HepG2 (cell line): ENCODE results near the gene RINL. TPM values are rescaled to one million over a fixed set of nuclear protein-coding genes. Genes with fewer than 3 reads are reported as not detected.

Experiments used
- AGO2 ChIP-seq: fragments of 200-400 bp; formaldehyde crosslinking; optimal IDR thresholded peaks from 2 replicates; pipeline ENCODE3; 2017; ENCODE audit warnings: mild to moderate bottlenecking, low read depth, low read length, moderate library complexity
- CHD2 ChIP-seq: IDR thresholded peaks from 2 replicates; pipeline ENCODE4 v1.6.1; 2011; ENCODE audit warnings: low read depth, low read length, improper control_type of control experiment
- IKZF4 ChIP-seq: sonication (generic); formaldehyde crosslinking; IDR thresholded peaks from 2 replicates; pipeline ENCODE4 v1.5.1; 2020; ENCODE audit warnings: borderline replicate concordance, mild to moderate bottlenecking, low read depth, missing genetic modification reagents; ENCODE audit errors: not compliant biosample characterization
- SCMH1 ChIP-seq: sonication (generic); formaldehyde crosslinking; IDR thresholded peaks from 2 replicates; pipeline ENCODE4 v1.9.0; 2021; ENCODE audit warnings: missing genetic modification reagents, mild to moderate bottlenecking, borderline replicate concordance
- SMAD1 ChIP-seq: sonication (generic); formaldehyde crosslinking; IDR thresholded peaks from 2 replicates; pipeline ENCODE4 v1.4.0; 2020; ENCODE audit warnings: missing genetic modification reagents, low read depth, mild to moderate bottlenecking, borderline replicate concordance
- ZKSCAN5 ChIP-seq: sonication (generic); formaldehyde crosslinking; IDR thresholded peaks from 2 replicates; pipeline ENCODE4 v1.5.1; 2020; ENCODE audit warnings: mild to moderate bottlenecking, missing genetic modification reagents
- ZNF12 ChIP-seq: sonication (generic); formaldehyde crosslinking; IDR thresholded peaks from 2 replicates; pipeline ENCODE4 v1.5.0; 2020; ENCODE audit warnings: missing genetic modification reagents
- ZNF24 ChIP-seq: fragments of 450-650 bp; IDR thresholded peaks from 2 replicates; pipeline ENCODE4 v1.6.1; 2017; ENCODE audit warnings: antibody characterized with exemption, mild to moderate bottlenecking
- ZNF260 ChIP-seq: sonication (generic); formaldehyde crosslinking; IDR thresholded peaks from 2 replicates; pipeline ENCODE4 v1.4.0; 2020; ENCODE audit warnings: missing genetic modification reagents, low read depth, mild to moderate bottlenecking, borderline replicate concordance
- ZNF766 ChIP-seq: sonication (generic); formaldehyde crosslinking; IDR thresholded peaks from 2 replicates; pipeline ENCODE4 v1.5.0; 2020; ENCODE audit warnings: missing genetic modification reagents, borderline replicate concordance
- polyA plus RNA-seq, 8 experiments: library from polyadenylated mRNA; depleted of rRNA in 3 of 8; stranded (reverse) in 7 of 8; unstranded in 1 of 8; fragments of >200 nt; fragmentation: Illumina TruSeq in 4 of 8; extraction: Trizol in 4 of 8; gene quantifications; 2 replicates each; pipeline versions ENCODE4 v1.2.1 to v1.2.3, GENCODE V29; 2011 to 2016; ENCODE audit warnings: low read depth in 4 of 8, missing spikeins in 1 of 8, mixed read lengths in 1 of 8; ENCODE audit not compliant: insufficient read depth in 1 of 8
- total RNA-seq, 5 experiments: library from RNA; depleted of rRNA; stranded (reverse); fragments of >200 nt; fragmentation: Illumina TruSeq; extraction: Trizol; gene quantifications; 2 replicates each; pipeline ENCODE4 v1.2.3, GENCODE V29; 2016; ENCODE audit warnings: low read depth in 1 of 5
- TF ChIP-seq, protein P1 (sequence below): sonication (generic); formaldehyde crosslinking; IDR thresholded peaks from 2 replicates; pipeline ENCODE4 v1.4.0; 2020; ENCODE audit warnings: mild to moderate bottlenecking, missing genetic modification reagents
- TF ChIP-seq, protein P2 (sequence below): sonication (generic); formaldehyde crosslinking; IDR thresholded peaks from 2 replicates; pipeline ENCODE4 v1.4.0; 2020; ENCODE audit warnings: missing genetic modification reagents, borderline replicate concordance
- TF ChIP-seq, protein P3 (sequence below): sonication (generic); formaldehyde crosslinking; IDR thresholded peaks from 2 replicates; pipeline ENCODE4 v1.5.0; 2020; ENCODE audit warnings: missing genetic modification reagents
- TF ChIP-seq, protein P4 (sequence below): sonication (generic); formaldehyde crosslinking; IDR thresholded peaks from 2 replicates; pipeline ENCODE4 v1.9.0; 2021; ENCODE audit warnings: missing genetic modification reagents, mild to moderate bottlenecking, borderline replicate concordance
- TF ChIP-seq, protein P5 (sequence below): fragments of 450-650 bp; IDR thresholded peaks from 2 replicates; pipeline ENCODE4 v1.6.1; 2017
- TF ChIP-seq, protein P6 (sequence below): IDR thresholded peaks from 2 replicates; pipeline ENCODE4 v1.4.0; 2020; ENCODE audit warnings: mild to moderate bottlenecking, missing genetic modification reagents

The RINL gene
- total and polyA plus RNA-seq, 2 of the 13 experiments (the other 11 are each of a cell fraction or from before 2014, with no cell fraction given): 11.4 to 18.0 TPM

DNA sequence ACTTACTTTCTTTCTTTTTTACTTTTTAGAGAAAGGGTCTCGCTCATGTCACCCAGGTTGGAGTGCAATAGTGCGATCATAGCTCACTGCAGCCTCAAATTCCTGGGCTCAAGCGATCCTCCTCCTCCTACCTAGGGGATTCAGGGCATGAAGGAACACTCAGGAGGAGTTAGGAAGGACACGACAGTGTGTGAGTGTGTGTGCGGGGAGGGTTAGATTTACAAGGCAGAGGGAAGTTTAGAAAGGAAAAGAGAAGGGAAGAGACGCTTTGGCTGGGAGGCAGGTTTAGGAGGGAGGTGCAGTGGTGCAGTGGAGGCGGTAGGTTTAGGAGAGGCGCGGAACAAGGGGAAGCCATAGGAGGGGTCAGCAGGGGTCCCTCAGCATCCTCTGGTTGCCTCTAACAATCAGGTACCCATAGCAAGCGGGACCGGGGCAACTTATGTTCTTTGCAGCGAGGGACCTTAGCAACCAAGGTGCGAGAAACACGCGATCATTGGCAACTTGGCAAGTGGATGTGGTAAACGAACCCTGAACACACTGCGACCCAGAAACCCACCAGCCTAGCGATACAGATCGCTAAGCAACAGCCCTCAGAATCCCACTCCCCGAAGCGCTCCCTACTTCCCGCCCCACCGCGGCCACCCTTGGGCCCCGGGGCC lies 20.8 kb upstream of the RINL start (continued):
- TF ChIP-seq, protein P1, sequence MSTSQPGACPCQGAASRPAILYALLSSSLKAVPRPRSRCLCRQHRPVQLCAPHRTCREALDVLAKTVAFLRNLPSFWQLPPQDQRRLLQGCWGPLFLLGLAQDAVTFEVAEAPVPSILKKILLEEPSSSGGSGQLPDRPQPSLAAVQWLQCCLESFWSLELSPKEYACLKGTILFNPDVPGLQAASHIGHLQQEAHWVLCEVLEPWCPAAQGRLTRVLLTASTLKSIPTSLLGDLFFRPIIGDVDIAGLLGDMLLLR (CRISPR knock-in tag): no peak
- TF ChIP-seq ZKSCAN5 (CRISPR knock-in tag): no peak
- TF ChIP-seq, protein P2, sequence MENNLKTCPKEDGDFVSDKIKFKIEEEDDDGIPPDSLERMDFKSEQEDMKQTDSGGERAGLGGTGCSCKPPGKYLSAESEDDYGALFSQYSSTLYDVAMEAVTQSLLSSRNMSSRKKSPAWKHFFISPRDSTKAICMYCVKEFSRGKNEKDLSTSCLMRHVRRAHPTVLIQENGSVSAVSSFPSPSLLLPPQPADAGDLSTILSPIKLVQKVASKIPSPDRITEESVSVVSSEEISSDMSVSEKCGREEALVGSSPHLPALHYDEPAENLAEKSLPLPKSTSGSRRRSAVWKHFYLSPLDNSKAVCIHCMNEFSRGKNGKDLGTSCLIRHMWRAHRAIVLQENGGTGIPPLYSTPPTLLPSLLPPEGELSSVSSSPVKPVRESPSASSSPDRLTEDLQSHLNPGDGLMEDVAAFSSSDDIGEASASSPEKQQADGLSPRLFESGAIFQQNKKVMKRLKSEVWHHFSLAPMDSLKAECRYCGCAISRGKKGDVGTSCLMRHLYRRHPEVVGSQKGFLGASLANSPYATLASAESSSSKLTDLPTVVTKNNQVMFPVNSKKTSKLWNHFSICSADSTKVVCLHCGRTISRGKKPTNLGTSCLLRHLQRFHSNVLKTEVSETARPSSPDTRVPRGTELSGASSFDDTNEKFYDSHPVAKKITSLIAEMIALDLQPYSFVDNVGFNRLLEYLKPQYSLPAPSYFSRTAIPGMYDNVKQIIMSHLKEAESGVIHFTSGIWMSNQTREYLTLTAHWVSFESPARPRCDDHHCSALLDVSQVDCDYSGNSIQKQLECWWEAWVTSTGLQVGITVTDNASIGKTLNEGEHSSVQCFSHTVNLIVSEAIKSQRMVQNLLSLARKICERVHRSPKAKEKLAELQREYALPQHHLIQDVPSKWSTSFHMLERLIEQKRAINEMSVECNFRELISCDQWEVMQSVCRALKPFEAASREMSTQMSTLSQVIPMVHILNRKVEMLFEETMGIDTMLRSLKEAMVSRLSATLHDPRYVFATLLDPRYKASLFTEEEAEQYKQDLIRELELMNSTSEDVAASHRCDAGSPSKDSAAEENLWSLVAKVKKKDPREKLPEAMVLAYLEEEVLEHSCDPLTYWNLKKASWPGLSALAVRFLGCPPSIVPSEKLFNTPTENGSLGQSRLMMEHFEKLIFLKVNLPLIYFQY (CRISPR knock-in tag): no peak
- TF ChIP-seq ZNF24: no peak
- no peak for TF ChIP-seq IKZF4
- TF ChIP-seq ZNF260 (CRISPR knock-in tag): no peak
- TF ChIP-seq ZNF766: no peak
- no peak for TF ChIP-seq ZNF12 (CRISPR knock-in tag)
- TF ChIP-seq, protein P3, sequence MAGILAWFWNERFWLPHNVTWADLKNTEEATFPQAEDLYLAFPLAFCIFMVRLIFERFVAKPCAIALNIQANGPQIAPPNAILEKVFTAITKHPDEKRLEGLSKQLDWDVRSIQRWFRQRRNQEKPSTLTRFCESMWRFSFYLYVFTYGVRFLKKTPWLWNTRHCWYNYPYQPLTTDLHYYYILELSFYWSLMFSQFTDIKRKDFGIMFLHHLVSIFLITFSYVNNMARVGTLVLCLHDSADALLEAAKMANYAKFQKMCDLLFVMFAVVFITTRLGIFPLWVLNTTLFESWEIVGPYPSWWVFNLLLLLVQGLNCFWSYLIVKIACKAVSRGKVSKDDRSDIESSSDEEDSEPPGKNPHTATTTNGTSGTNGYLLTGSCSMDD (CRISPR knock-in tag): no peak
- TF ChIP-seq AGO2: no peak
- TF ChIP-seq SMAD1 (CRISPR knock-in tag): 0 out of 2 replicates have a peak, but pooled peaks have one; percentile 18
- TF ChIP-seq, protein P4, sequence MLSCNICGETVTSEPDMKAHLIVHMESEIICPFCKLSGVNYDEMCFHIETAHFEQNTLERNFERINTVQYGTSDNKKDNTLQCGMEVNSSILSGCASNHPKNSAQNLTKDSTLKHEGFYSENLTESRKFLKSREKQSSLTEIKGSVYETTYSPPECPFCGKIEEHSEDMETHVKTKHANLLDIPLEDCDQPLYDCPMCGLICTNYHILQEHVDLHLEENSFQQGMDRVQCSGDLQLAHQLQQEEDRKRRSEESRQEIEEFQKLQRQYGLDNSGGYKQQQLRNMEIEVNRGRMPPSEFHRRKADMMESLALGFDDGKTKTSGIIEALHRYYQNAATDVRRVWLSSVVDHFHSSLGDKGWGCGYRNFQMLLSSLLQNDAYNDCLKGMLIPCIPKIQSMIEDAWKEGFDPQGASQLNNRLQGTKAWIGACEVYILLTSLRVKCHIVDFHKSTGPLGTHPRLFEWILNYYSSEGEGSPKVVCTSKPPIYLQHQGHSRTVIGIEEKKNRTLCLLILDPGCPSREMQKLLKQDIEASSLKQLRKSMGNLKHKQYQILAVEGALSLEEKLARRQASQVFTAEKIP (CRISPR knock-in tag): no peak
- TF ChIP-seq CHD2: no peak
- TF ChIP-seq, protein P5, sequence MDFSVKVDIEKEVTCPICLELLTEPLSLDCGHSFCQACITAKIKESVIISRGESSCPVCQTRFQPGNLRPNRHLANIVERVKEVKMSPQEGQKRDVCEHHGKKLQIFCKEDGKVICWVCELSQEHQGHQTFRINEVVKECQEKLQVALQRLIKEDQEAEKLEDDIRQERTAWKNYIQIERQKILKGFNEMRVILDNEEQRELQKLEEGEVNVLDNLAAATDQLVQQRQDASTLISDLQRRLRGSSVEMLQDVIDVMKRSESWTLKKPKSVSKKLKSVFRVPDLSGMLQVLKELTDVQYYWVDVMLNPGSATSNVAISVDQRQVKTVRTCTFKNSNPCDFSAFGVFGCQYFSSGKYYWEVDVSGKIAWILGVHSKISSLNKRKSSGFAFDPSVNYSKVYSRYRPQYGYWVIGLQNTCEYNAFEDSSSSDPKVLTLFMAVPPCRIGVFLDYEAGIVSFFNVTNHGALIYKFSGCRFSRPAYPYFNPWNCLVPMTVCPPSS: no peak
- TF ChIP-seq SCMH1 (CRISPR knock-in tag): no peak
- TF ChIP-seq, protein P6, sequence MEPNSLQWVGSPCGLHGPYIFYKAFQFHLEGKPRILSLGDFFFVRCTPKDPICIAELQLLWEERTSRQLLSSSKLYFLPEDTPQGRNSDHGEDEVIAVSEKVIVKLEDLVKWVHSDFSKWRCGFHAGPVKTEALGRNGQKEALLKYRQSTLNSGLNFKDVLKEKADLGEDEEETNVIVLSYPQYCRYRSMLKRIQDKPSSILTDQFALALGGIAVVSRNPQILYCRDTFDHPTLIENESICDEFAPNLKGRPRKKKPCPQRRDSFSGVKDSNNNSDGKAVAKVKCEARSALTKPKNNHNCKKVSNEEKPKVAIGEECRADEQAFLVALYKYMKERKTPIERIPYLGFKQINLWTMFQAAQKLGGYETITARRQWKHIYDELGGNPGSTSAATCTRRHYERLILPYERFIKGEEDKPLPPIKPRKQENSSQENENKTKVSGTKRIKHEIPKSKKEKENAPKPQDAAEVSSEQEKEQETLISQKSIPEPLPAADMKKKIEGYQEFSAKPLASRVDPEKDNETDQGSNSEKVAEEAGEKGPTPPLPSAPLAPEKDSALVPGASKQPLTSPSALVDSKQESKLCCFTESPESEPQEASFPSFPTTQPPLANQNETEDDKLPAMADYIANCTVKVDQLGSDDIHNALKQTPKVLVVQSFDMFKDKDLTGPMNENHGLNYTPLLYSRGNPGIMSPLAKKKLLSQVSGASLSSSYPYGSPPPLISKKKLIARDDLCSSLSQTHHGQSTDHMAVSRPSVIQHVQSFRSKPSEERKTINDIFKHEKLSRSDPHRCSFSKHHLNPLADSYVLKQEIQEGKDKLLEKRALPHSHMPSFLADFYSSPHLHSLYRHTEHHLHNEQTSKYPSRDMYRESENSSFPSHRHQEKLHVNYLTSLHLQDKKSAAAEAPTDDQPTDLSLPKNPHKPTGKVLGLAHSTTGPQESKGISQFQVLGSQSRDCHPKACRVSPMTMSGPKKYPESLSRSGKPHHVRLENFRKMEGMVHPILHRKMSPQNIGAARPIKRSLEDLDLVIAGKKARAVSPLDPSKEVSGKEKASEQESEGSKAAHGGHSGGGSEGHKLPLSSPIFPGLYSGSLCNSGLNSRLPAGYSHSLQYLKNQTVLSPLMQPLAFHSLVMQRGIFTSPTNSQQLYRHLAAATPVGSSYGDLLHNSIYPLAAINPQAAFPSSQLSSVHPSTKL (CRISPR knock-in tag): no peak
